Prostate gland (tissue), 2 donors: Measurements from ENCODE around the gene C11orf91.

Experiments
- POLR2AphosphoS5 ChIP-seq: sonication (generic); formaldehyde crosslinking; IDR thresholded peaks from one replicate; pipeline ENCODE4 v1.6.1; 2017; ENCODE audit warnings: antibody characterized with exemption
- TF ChIP-seq, protein P1 (sequence below), 4 experiments: fragments of 200-600 bp in 2 of 4; fragments of 450-650 bp in 2 of 4; sonication (generic) in 2 of 4; IDR thresholded peaks; 1 replicate in 3 of 4; 2 replicates in 1 of 4; pipeline ENCODE4 v1.5.1; 2016 to 2019; ENCODE audit warnings: antibody characterized with exemption in 4 of 4, mild to moderate bottlenecking in 2 of 4, moderate library complexity in 2 of 4

DNA sequence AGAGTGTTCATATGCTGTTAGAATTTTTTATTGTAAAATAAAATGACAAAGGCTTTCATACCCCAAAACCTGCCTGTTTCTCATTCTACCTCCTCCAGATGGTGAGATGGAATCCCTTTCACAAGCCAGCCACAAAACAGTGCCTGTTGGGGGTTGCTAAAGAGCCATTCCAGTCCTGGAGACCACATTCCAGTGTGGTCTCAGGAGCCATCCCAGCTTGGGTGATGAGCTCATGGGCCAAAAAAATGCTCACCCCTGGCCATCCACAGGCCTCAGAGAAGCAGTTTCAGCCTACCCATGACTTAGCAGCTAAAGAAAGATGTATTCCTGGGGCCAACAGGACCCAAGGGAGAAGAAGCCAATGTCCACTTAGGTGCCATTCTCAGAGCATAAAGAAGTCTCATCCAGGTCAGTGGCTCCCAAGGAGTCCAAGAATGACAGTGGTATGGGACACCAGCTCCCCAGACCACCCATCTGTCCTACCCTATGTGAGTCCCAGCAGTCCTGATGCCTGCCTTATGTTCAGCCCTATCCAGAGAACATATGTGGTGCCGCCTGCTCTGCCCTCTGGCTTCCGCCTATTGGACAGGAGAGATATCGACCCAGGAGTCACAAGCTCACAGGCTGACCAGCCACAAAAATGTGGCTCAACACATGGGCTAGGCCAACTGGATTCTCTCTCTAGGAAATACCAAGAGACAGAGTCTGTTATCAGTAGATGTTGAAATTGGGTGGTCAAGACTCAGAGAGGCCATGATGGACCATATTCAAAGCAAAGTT, 26.4 kb downstream of the C11orf91 start:
- no peak for TF ChIP-seq POLR2AphosphoS5
- TF ChIP-seq, protein P1, sequence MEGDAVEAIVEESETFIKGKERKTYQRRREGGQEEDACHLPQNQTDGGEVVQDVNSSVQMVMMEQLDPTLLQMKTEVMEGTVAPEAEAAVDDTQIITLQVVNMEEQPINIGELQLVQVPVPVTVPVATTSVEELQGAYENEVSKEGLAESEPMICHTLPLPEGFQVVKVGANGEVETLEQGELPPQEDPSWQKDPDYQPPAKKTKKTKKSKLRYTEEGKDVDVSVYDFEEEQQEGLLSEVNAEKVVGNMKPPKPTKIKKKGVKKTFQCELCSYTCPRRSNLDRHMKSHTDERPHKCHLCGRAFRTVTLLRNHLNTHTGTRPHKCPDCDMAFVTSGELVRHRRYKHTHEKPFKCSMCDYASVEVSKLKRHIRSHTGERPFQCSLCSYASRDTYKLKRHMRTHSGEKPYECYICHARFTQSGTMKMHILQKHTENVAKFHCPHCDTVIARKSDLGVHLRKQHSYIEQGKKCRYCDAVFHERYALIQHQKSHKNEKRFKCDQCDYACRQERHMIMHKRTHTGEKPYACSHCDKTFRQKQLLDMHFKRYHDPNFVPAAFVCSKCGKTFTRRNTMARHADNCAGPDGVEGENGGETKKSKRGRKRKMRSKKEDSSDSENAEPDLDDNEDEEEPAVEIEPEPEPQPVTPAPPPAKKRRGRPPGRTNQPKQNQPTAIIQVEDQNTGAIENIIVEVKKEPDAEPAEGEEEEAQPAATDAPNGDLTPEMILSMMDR (IDR thresholded peaks at IDR 0.05) = no peak
